ENCODE measurements around the gene ECE2. TPM values are rescaled to one million over a fixed set of nuclear protein-coding genes. Genes with fewer than 3 reads are reported as not detected.

The ECE2 gene
- total and polyA plus RNA-seq, 2 experiments from 2014 or later = not detected

DNA sequence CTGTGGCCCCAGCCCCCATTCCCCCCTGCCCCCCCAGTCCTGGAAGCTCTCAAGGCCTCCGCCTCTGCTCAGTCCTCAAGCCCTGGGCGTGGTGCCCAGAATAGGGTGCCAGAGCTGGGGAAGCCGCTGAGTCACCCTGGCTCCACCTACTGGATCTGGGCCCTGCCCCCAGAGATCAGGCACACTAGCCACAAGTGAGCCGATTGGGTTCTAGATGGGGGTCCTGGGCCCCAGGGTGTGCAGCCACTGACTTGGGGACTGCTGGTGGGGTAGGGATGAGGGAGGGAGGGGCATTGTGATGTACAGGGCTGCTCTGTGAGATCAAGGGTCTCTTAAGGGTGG is 44.3 kb downstream of the ECE2 start:
- peaks cover 50% of the 10 kb centered on the region for H3K36me3 ChIP-seq
- H3K27me3 ChIP-seq = no peaks in the 10 kb centered on the region
- peak overlapping the region; percentile 62 for H3K27ac ChIP-seq
- H3K4me1 ChIP-seq (ENCODE audit: low read depth) = peaks cover 13% of the 10 kb centered on the region
- TF ChIP-seq, protein P1, sequence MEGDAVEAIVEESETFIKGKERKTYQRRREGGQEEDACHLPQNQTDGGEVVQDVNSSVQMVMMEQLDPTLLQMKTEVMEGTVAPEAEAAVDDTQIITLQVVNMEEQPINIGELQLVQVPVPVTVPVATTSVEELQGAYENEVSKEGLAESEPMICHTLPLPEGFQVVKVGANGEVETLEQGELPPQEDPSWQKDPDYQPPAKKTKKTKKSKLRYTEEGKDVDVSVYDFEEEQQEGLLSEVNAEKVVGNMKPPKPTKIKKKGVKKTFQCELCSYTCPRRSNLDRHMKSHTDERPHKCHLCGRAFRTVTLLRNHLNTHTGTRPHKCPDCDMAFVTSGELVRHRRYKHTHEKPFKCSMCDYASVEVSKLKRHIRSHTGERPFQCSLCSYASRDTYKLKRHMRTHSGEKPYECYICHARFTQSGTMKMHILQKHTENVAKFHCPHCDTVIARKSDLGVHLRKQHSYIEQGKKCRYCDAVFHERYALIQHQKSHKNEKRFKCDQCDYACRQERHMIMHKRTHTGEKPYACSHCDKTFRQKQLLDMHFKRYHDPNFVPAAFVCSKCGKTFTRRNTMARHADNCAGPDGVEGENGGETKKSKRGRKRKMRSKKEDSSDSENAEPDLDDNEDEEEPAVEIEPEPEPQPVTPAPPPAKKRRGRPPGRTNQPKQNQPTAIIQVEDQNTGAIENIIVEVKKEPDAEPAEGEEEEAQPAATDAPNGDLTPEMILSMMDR (IDR thresholded peaks at IDR 0.05; ENCODE audit: low read depth, low read length) = no peak
- H3K9me3 ChIP-seq (ENCODE audit: low read depth) = no peaks in the 10 kb centered on the region
- DNase-seq (ENCODE audit: low read depth in 1 of 2, low spot score in 1 of 2) = peak in 1 of 2 donors; percentile 98
- H3K4me3 ChIP-seq = no peak overlapping the region

DNA sequence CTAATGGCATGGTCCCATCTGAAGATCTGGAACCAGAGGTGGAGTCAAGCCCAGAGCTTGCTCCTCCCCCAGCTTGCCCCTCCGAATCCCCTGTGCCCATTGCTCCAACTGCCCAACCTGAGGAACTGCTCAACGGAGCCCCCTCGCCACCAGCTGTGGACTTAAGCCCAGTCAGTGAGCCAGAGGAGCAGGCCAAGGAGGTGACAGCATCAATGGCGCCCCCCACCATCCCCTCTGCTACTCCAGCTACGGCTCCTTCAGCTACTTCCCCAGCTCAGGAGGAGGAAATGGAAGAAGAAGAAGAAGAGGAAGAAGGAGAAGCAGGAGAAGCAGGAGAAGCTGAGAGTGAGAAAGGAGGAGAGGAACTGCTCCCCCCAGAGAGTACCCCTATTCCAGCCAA is 45.8 kb downstream of the ECE2 start:
- Histone ChIP-seq H3K9me3 (ENCODE audit: low read depth) (no peaks in the 10 kb centered on the region), H3K4me1 (ENCODE audit: low read depth) (peaks cover 3% of the 10 kb centered on the region), H3K27ac (no peak overlapping the region), H3K4me3 (no peak overlapping the region), H3K27me3 (no peaks in the 10 kb centered on the region), H3K36me3 (peaks cover 66% of the 10 kb centered on the region)
- no peak for DNase-seq (ENCODE audit: low read depth in 1 of 2, low spot score in 1 of 2)
- TF ChIP-seq, protein P1 (IDR thresholded peaks at IDR 0.05; ENCODE audit: low read depth, low read length) = no peak

DNA sequence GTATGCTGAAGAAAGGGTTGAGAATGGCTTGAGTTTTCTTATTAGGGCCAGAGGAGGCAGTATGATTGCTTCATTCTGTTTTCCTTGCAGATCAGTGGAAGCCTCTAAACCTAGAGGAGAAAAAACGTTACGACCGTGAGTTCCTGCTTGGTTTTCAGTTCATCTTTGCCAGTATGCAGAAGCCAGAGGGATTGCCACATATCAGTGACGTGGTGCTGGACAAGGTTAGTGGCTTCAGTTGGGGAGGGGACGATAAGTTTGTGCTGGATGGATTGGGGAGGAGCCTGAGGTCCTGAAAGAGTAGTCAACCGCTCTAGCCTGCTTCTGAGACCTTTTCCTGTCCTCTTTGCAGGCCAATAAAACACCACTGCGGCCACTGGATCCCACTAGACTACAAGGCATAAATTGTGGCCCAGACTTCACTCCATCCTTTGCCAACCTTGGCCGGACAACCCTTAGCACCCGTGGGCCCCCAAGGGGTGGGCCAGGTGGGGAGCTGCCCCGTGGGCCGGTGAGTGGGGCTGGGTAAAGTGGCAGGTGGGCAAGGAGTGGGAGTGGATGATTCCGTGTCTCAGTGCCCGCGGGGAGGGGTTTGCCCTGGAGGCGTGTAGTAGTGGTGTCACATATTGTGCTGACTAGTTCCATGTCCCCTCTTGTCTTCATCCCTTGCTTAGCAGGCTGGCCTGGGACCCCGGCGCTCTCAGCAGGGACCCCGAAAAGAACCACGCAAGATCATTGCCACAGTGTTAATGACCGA is 47.1 kb downstream of the ECE2 start:
- Histone ChIP-seq H3K36me3 (peaks cover 75% of the 10 kb centered on the region), H3K4me3 (no peak overlapping the region), H3K27me3 (no peaks in the 10 kb centered on the region), H3K4me1 (ENCODE audit: low read depth) (no peaks in the 10 kb centered on the region), H3K9me3 (ENCODE audit: low read depth) (no peaks in the 10 kb centered on the region), H3K27ac (no peak overlapping the region)
- peak in 1 of 2 donors; percentile 44 for DNase-seq (ENCODE audit: low read depth in 1 of 2, low spot score in 1 of 2)
- TF ChIP-seq, protein P1 (IDR thresholded peaks at IDR 0.05; ENCODE audit: low read depth, low read length) = no peak

DNA sequence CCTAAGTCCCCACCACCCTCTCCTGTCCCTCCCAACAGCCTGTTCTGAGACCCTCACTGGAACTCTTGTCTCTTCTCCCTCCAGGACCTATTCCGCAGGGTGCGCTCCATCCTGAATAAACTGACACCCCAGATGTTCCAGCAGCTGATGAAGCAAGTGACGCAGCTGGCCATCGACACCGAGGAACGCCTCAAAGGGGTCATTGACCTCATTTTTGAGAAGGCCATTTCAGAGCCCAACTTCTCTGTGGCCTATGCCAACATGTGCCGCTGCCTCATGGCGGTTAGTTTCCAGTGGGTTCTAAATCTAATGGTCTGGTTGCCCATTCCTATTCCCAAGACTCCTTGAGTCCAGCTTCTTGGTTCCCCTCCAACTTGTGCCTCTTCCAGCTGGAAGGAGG is 47.9 kb downstream of the ECE2 start:
- peaks cover 83% of the 10 kb centered on the region for H3K36me3 ChIP-seq
- H3K4me3 ChIP-seq = no peak overlapping the region
- no peaks in the 10 kb centered on the region for H3K9me3 ChIP-seq (ENCODE audit: low read depth)

DNA sequence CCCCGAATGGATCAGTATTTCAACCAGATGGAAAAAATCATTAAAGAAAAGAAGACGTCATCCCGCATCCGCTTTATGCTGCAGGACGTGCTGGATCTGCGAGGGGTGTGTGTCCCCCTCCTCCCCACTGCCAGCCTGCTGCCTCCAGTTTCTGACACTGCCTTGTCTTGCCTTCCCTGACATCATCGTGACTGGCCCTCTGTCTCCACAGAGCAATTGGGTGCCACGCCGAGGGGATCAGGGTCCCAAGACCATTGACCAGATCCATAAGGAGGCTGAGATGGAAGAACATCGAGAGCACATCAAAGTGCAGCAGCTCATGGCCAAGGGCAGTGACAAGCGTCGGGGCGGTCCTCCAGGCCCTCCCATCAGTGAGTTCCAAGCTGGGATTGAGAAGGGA is 49.4 kb downstream of the ECE2 start:
- Histone ChIP-seq H3K36me3 (peaks cover 98% of the 10 kb centered on the region), H3K27ac (no peak overlapping the region), H3K4me3 (no peak overlapping the region), H3K9me3 (ENCODE audit: low read depth) (no peaks in the 10 kb centered on the region), H3K27me3 (no peaks in the 10 kb centered on the region), H3K4me1 (ENCODE audit: low read depth) (no peaks in the 10 kb centered on the region)
- DNase-seq (ENCODE audit: low read depth in 1 of 2, low spot score in 1 of 2) = no peak
- TF ChIP-seq, protein P1 (IDR thresholded peaks at IDR 0.05; ENCODE audit: low read depth, low read length) = no peak

More for the DNA sequence above, 47.9 kb downstream of the ECE2 start:
- no peak for DNase-seq (ENCODE audit: low read depth in 1 of 2, low spot score in 1 of 2)
- H3K27me3 ChIP-seq = no peaks in the 10 kb centered on the region
- TF ChIP-seq, protein P1 (IDR thresholded peaks at IDR 0.05; ENCODE audit: low read depth, low read length) = no peak
- H3K4me1 ChIP-seq (ENCODE audit: low read depth) = no peaks in the 10 kb centered on the region
- no peak overlapping the region for H3K27ac ChIP-seq

Data from cardiac muscle cell (in vitro differentiated cells and primary cell).